DOHH2 (cell line): ENCODE results near the gene AP1S3.
A peak's percentile ranks its signal among the peaks of the same experiment; 100 is the strongest.

Experiments
- H3F3A ChIP-seq: fragments of 200-600 bp; sonication (generic), shearing (Covaris generic); 2 replicates; pipeline ENCODE4 v1.6.0; 2016; ENCODE audit warnings: antibody characterized with exemption, mild to moderate bottlenecking; ENCODE audit not compliant: control insufficient read depth, insufficient read depth
- H3K27ac ChIP-seq: fragments of 200-600 bp; sonication (generic); 2 replicates; pipeline ENCODE4 v1.5.1; 2014; ENCODE audit warnings: low read depth, mild to moderate bottlenecking, low read length, moderate library complexity
- H3K27me3 ChIP-seq: fragments of 200-600 bp; sonication (generic); 2 replicates; pipeline ENCODE4 v1.6.1; 2014; ENCODE audit warnings: mild to moderate bottlenecking, low read length, mixed read lengths; ENCODE audit not compliant: control insufficient read depth
- H3K36me3 ChIP-seq: fragments of 200-600 bp; sonication (generic); 2 replicates; pipeline ENCODE4 v1.6.1; 2014; ENCODE audit warnings: mild to moderate bottlenecking, low read length, moderate library complexity, mixed read lengths; ENCODE audit not compliant: control insufficient read depth
- H3K4me1 ChIP-seq: fragments of 200-600 bp; sonication (generic); 2 replicates; pipeline ENCODE4 v1.6.1; 2014; ENCODE audit warnings: mild to moderate bottlenecking, low read length, mixed read lengths; ENCODE audit not compliant: control insufficient read depth
- H3K4me2 ChIP-seq: fragments of 200-600 bp; sonication (generic); 2 replicates; pipeline ENCODE4 v1.6.0; 2014; ENCODE audit warnings: mild to moderate bottlenecking, low read length, moderate library complexity
- H3K4me3 ChIP-seq: fragments of 200-600 bp; sonication (generic); 2 replicates; pipeline ENCODE4 v1.5.1; 2014; ENCODE audit warnings: mild to moderate bottlenecking, low read length, mixed read lengths
- H3K79me2 ChIP-seq: fragments of 200-600 bp; sonication (generic); 2 replicates; pipeline ENCODE4 v1.6.1; 2014; ENCODE audit warnings: mild to moderate bottlenecking, low read length, mixed read lengths; ENCODE audit not compliant: control insufficient read depth
- H3K9me2 ChIP-seq: fragments of 200-600 bp; sonication (generic); replicated peaks from 2 replicates; pipeline ENCODE4 v1.6.1; 2014; ENCODE audit warnings: mild to moderate bottlenecking, low read length, mixed read lengths; ENCODE audit not compliant: control insufficient read depth
- H3K9me3 ChIP-seq: fragments of 200-600 bp; sonication (generic); 2 replicates; pipeline ENCODE4 v1.6.1; 2014; ENCODE audit warnings: antibody characterized with exemption, low read length, mixed read lengths; ENCODE audit not compliant: control insufficient read depth, insufficient read depth
- H4K20me1 ChIP-seq: fragments of 200-600 bp; sonication (generic); 2 replicates; pipeline ENCODE4 v1.6.0; 2014; ENCODE audit warnings: low read depth, mild to moderate bottlenecking, antibody characterized with exemption, low read length, moderate library complexity; ENCODE audit not compliant: control insufficient read depth, insufficient read depth
- CTCF ChIP-seq: fragments of 200-600 bp; sonication (generic); IDR thresholded peaks from one replicate; pipeline ENCODE4 v1.5.1; 2014; ENCODE audit warnings: antibody characterized with exemption, mild to moderate bottlenecking, low read depth, low read length; ENCODE audit not compliant: poor library complexity, severe bottlenecking
- EZH2phosphoT487 ChIP-seq: fragments of 200-600 bp; sonication (generic); IDR thresholded peaks from 2 replicates; pipeline ENCODE4 v1.6.1; 2017; ENCODE audit warnings: borderline replicate concordance, mild to moderate bottlenecking, antibody characterized with exemption, low read length, moderate library complexity, mixed read lengths

AP1S3 gene

GRCh38 chr2:223837287-223838061 is at the start of gene AP1S3:
AP1S3 (minus strand) TSS chr2:223837582; CDS start chr2:223837450, 132 bp downstream.
- H3K4me1 ChIP-seq, result peaks cover 28% of the 10 kb centered on the region
- 0 out of 2 replicates have a peak, but pooled peaks cover 3% of the 10 kb centered on the region for H3F3A ChIP-seq
- TF ChIP-seq EZH2phosphoT487 (no peak), CTCF (no peak)
- peaks cover 22% of the 10 kb centered on the region for H3K79me2 ChIP-seq
- peak within 1 kb of the TSS; percentile 77 for H3K4me3 ChIP-seq
- H3K27ac ChIP-seq, result peak within 1 kb of the TSS; percentile 1; the same call in 1 of the 2 replicates
- no peaks in the 10 kb centered on the region for H3K27me3 ChIP-seq
- H3K36me3 ChIP-seq, result no peaks in the 10 kb centered on the region
- peak within 1 kb of the TSS; percentile 82 for H3K4me2 ChIP-seq
- no peaks in the 10 kb centered on the region for H3K9me2 ChIP-seq
- H3K9me3 ChIP-seq, result no peaks in the 10 kb centered on the region
- H4K20me1 ChIP-seq, result 0 out of 2 replicates have a peak, but pooled peaks cover 6% of the 10 kb centered on the region

GRCh38 chr2:223887127-223887526 is 49.7 kb upstream of the AP1S3 start:
- peaks cover 10% of the 10 kb centered on the region for H3K4me1 ChIP-seq
- no peaks in the 10 kb centered on the region for H3K79me2 ChIP-seq
- no peak overlapping the region for H3K4me2 ChIP-seq
- no peaks in the 10 kb centered on the region for H3K9me2 ChIP-seq
- no peaks in the 10 kb centered on the region for H3K36me3 ChIP-seq
- H3F3A ChIP-seq, result no peaks in the 10 kb centered on the region
- H3K27ac ChIP-seq, result no peak overlapping the region
- H3K27me3 ChIP-seq, result no peaks in the 10 kb centered on the region
- H3K9me3 ChIP-seq, result no peaks in the 10 kb centered on the region
- no peak for TF ChIP-seq CTCF
- no peak overlapping the region for H3K4me3 ChIP-seq
- H4K20me1 ChIP-seq, result no peaks in the 10 kb centered on the region

- Histone ChIP-seq H3K4me3 (no peak overlapping the region), H3K36me3 (no peaks in the 10 kb centered on the region), H3K4me2 (no peak overlapping the region), H3F3A (no peaks in the 10 kb centered on the region), H3K4me1 (peaks cover 10% of the 10 kb centered on the region), H3K27me3 (no peaks in the 10 kb centered on the region), H3K9me3 (no peaks in the 10 kb centered on the region), H3K27ac (no peak overlapping the region), H3K79me2 (no peaks in the 10 kb centered on the region), H3K9me2 (no peaks in the 10 kb centered on the region), H4K20me1 (no peaks in the 10 kb centered on the region)
- no peak for TF ChIP-seq CTCF
- TF ChIP-seq EZH2phosphoT487, result no peak
Observed at GRCh38 chr2:223886726-223887125, 49.3 kb upstream of the AP1S3 start.
